ENCODE measurements around the gene IKZF3.

The IKZF3 gene

DNA sequence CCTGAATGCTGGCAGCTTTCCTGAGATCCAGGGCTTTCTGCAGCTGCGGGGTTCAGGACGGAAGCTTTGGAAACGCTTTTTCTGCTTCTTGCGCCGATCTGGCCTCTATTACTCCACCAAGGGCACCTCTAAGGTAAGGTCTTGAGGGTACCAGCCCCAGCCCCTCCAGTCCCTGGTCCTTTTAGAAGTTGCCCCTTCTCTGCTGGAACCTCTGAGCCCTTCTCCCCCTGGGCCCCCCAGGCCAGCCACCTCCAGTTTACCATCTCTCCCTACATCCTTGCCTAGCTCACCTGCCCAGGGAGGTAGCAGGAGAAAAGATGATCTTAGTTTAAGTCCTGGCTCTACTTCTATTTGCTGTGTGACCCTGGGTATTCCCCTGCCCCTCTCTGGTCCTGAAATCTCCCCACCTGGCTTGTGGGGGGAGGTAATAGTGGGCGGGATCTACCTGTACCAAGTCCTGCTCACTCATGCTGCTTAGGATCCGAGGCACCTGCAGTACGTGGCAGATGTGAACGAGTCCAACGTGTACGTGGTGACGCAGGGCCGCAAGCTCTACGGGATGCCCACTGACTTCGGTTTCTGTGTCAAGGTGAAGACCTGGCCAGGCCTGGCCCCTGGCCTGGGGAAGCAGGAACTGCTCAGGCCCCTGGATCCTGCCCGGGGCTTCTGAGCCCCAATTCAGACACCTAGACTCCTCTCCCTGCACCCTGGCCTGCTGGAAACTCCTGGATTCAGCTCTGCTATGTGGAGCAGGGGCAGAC is 119.9 kb downstream of the IKZF3 start:
- Histone ChIP-seq H3K27me3 (ENCODE audit: low read length) (no peaks in the 10 kb centered on the region), H3K9ac (ENCODE audit: low read length) (no peak overlapping the region), H3K9me3 (ENCODE audit: insufficient read depth, low read length) (no peaks in the 10 kb centered on the region), H4K20me1 (ENCODE audit: low read depth, low read length) (no peaks in the 10 kb centered on the region), H3K4me2 (ENCODE audit: low read depth, low read length, poor library complexity, severe bottlenecking) (no peak overlapping the region), H3K79me2 (ENCODE audit: insufficient read depth, low read length) (no peaks in the 10 kb centered on the region), H3K36me3 (ENCODE audit: low read length) (no peaks in the 10 kb centered on the region), H2AFZ (ENCODE audit: low read depth, low read length, severe bottlenecking) (no peak overlapping the region), H3K4me3 (ENCODE audit: insufficient read depth, low read length, poor library complexity, severe bottlenecking) (no peak overlapping the region), H3K27ac (ENCODE audit: low read depth, low read length) (no peak overlapping the region), H3F3A (ENCODE audit: insufficient read depth) (no peaks in the 10 kb centered on the region), H3K9me2 (replicated peaks; ENCODE audit: insufficient read depth, low read length) (no peaks in the 10 kb centered on the region)
- TF ChIP-seq EZH2phosphoT487 (conservative IDR thresholded peaks at IDR 0.05; ENCODE audit: low read length) (no peak), CTCF (IDR thresholded peaks at IDR 0.05; ENCODE audit: insufficient read depth, low read length, poor library complexity, severe bottlenecking) (no peak)

- H4K20me1 ChIP-seq (ENCODE audit: low read depth, low read length): no peaks in the 10 kb centered on the region
- H3K79me2 ChIP-seq (ENCODE audit: insufficient read depth, low read length): no peaks in the 10 kb centered on the region
- H3K36me3 ChIP-seq (ENCODE audit: low read length): no peaks in the 10 kb centered on the region
- no peak overlapping the region for H3K9ac ChIP-seq (ENCODE audit: low read length)
- H2AFZ ChIP-seq (ENCODE audit: low read depth, low read length, severe bottlenecking): no peak overlapping the region
- no peaks in the 10 kb centered on the region for H3K9me3 ChIP-seq (ENCODE audit: insufficient read depth, low read length)
- TF ChIP-seq EZH2phosphoT487 (conservative IDR thresholded peaks at IDR 0.05; ENCODE audit: low read length) (no peak), CTCF (IDR thresholded peaks at IDR 0.05; ENCODE audit: insufficient read depth, low read length, poor library complexity, severe bottlenecking) (no peak)
- H3F3A ChIP-seq (ENCODE audit: insufficient read depth): no peaks in the 10 kb centered on the region
- no peaks in the 10 kb centered on the region for H3K27me3 ChIP-seq (ENCODE audit: low read length)
- no peak overlapping the region for H3K4me3 ChIP-seq (ENCODE audit: insufficient read depth, low read length, poor library complexity, severe bottlenecking)
- H3K4me2 ChIP-seq (ENCODE audit: low read depth, low read length, poor library complexity, severe bottlenecking): no peak overlapping the region
- H3K27ac ChIP-seq (ENCODE audit: low read depth, low read length): no peak overlapping the region
- H3K9me2 ChIP-seq (replicated peaks; ENCODE audit: insufficient read depth, low read length): no peaks in the 10 kb centered on the region
These were observed 121.2 kb downstream of the IKZF3 start for GRCh38 chr17:39742856-39743436.

- H3K9me3 ChIP-seq (ENCODE audit: insufficient read depth, low read length): no peaks in the 10 kb centered on the region
- no peaks in the 10 kb centered on the region for H4K20me1 ChIP-seq (ENCODE audit: low read depth, low read length)
- no peak overlapping the region for H3K4me2 ChIP-seq (ENCODE audit: low read depth, low read length, poor library complexity, severe bottlenecking)
- H3K27ac ChIP-seq (ENCODE audit: low read depth, low read length): no peak overlapping the region
- H3K36me3 ChIP-seq (ENCODE audit: low read length): no peaks in the 10 kb centered on the region
- H3K27me3 ChIP-seq (ENCODE audit: low read length): no peaks in the 10 kb centered on the region
- TF ChIP-seq EZH2phosphoT487 (conservative IDR thresholded peaks at IDR 0.05; ENCODE audit: low read length) (no peak), CTCF (IDR thresholded peaks at IDR 0.05; ENCODE audit: insufficient read depth, low read length, poor library complexity, severe bottlenecking) (no peak)
- no peaks in the 10 kb centered on the region for H3F3A ChIP-seq (ENCODE audit: insufficient read depth)
- no peak overlapping the region for H3K9ac ChIP-seq (ENCODE audit: low read length)
- H2AFZ ChIP-seq (ENCODE audit: low read depth, low read length, severe bottlenecking): no peak overlapping the region
- H3K4me3 ChIP-seq (ENCODE audit: insufficient read depth, low read length, poor library complexity, severe bottlenecking): no peak overlapping the region
- H3K9me2 ChIP-seq (replicated peaks; ENCODE audit: insufficient read depth, low read length): no peaks in the 10 kb centered on the region
- no peaks in the 10 kb centered on the region for H3K79me2 ChIP-seq (ENCODE audit: insufficient read depth, low read length)
These were observed 121.8 kb downstream of the IKZF3 start for GRCh38 chr17:39742126-39742855.

Measured in SU-DHL-6 (cell line).